ENCODE data around the gene MAD1L1. TPM values are rescaled to one million over a fixed set of nuclear protein-coding genes. Genes with fewer than 3 reads are reported as not detected.
A peak's percentile ranks its signal among the peaks of the same experiment; 100 is the strongest.

MAD1L1 gene
- total RNA-seq, 1 experiment from 2014 or later, result 43.8 TPM

GRCh38 chr7:2014391-2015241 is 218.1 kb downstream of the MAD1L1 start (continued):
- no peak for TF ChIP-seq TEAD1 (CRISPR knock-in tag; IDR thresholded peaks at IDR 0.05)

- Mint-ChIP-seq H3K36me3 (no peaks in the 10 kb centered on the region), H3K4me3 (no peak overlapping the region), H3K9me3 (no peaks in the 10 kb centered on the region), H3K27ac (peak overlapping the region; percentile 42; the same call in 1 of the 2 replicates), H3K4me1 (no peaks in the 10 kb centered on the region), H3K27me3 (ENCODE audit: low read depth) (no peaks in the 10 kb centered on the region)
- CTCF ChIA-PET, result interaction anchor here (0.5 kb wide), 1 partner anchor 349 kb away, joined by 3 read pairs; no protein-coding TSS in a partner anchor
- peak; percentile 5 for DNase-seq (ENCODE audit: low spot score)
- no peak for ATAC-seq
- POLR2A ChIA-PET, result no interaction called here
- TF ChIP-seq ELF4 (CRISPR knock-in tag; IDR thresholded peaks at IDR 0.05; ENCODE audit: low read depth) (no peak), IRF1 (CRISPR knock-in tag; IDR thresholded peaks at IDR 0.05) (no peak), CTCF (IDR thresholded peaks at IDR 0.05) (no peak), RELA (CRISPR knock-in tag; IDR thresholded peaks at IDR 0.05; ENCODE audit: borderline replicate concordance) (no peak), TEAD1 (CRISPR knock-in tag; IDR thresholded peaks at IDR 0.05) (no peak), ZNF281 (CRISPR knock-in tag; IDR thresholded peaks at IDR 0.05) (no peak), NFE2L1 (CRISPR knock-in tag; IDR thresholded peaks at IDR 0.05) (no peak), TEAD4 (CRISPR knock-in tag; IDR thresholded peaks at IDR 0.05) (no peak), ZBTB21 (CRISPR knock-in tag; IDR thresholded peaks at IDR 0.05; ENCODE audit: borderline replicate concordance) (no peak)
These were observed 219.1 kb downstream of the MAD1L1 start for GRCh38 chr7:2013381-2014311.

GRCh38 chr7:2012981-2013380 is 219.8 kb downstream of the MAD1L1 start:
- Mint-ChIP-seq H3K9me3 (no peaks in the 10 kb centered on the region), H3K27me3 (ENCODE audit: low read depth) (no peaks in the 10 kb centered on the region), H3K4me3 (no peak overlapping the region), H3K4me1 (no peaks in the 10 kb centered on the region), H3K36me3 (no peaks in the 10 kb centered on the region), H3K27ac (peak overlapping the region; percentile 42; the same call in 1 of the 2 replicates)
- DNase-seq (ENCODE audit: low spot score) (no peak), ATAC-seq (no peak)
- CTCF ChIA-PET, result interaction anchor here (0.5 kb wide), 1 partner anchor 349 kb away, joined by 3 read pairs; no protein-coding TSS in a partner anchor
- POLR2A ChIA-PET, result no interaction called here
- TF ChIP-seq SMAD3 (CRISPR knock-in tag; IDR thresholded peaks at IDR 0.05; ENCODE audit: borderline replicate concordance), result no peak
- no peak for TF ChIP-seq HMGA2 (CRISPR knock-in tag; IDR thresholded peaks at IDR 0.05)
- no peak for TF ChIP-seq PRDM15 (CRISPR knock-in tag; IDR thresholded peaks at IDR 0.05)
- TF ChIP-seq TEAD1 (CRISPR knock-in tag; IDR thresholded peaks at IDR 0.05), result no peak
- no peak for TF ChIP-seq ZNF121 (CRISPR knock-in tag; IDR thresholded peaks at IDR 0.05)
- TF ChIP-seq RORB (CRISPR knock-in tag; IDR thresholded peaks at IDR 0.05), result no peak
- TF ChIP-seq MAX (CRISPR knock-in tag; IDR thresholded peaks at IDR 0.05), result no peak
- no peak for TF ChIP-seq MXD4 (CRISPR knock-in tag; IDR thresholded peaks at IDR 0.05; ENCODE audit: borderline replicate concordance)
